ENCODE data around the gene ADAMTSL1.

The ADAMTSL1 gene

DNA sequence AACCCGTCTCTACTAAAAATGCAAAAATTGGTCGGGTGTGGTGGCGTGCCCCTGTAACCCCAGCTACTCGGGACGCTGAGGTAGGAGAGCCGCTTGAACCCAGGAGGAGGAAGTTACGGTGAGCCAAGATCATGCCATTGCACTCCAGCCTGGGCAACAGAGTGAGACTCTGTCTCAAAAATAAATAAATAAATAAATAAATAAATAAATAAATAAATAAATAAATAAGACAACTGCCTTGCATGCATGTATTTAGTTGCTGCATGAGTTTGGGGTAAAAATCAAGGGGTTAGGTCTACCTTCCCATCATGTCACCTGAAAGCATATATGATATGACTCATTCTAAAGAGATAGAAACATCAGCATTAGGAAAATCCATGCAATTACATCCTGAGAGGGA, 254.0 kb downstream of the ADAMTSL1 start:
- no peak overlapping the region for H3K27ac ChIP-seq (ENCODE audit: low read depth, low read length)
- no peak overlapping the region for H3K9ac ChIP-seq (ENCODE audit: low read length)
- no peaks in the 10 kb centered on the region for H3K36me3 ChIP-seq (ENCODE audit: control insufficient read depth, insufficient read depth, low read length)
- peaks cover 12% of the 10 kb centered on the region for H3K4me1 ChIP-seq (ENCODE audit: control insufficient read depth, insufficient read depth, low read length)
- no peak overlapping the region for H3K4me3 ChIP-seq (ENCODE audit: low read length)
- no peaks in the 10 kb centered on the region for H3K27me3 ChIP-seq (ENCODE audit: control insufficient read depth, insufficient read depth, low read length)

DNA sequence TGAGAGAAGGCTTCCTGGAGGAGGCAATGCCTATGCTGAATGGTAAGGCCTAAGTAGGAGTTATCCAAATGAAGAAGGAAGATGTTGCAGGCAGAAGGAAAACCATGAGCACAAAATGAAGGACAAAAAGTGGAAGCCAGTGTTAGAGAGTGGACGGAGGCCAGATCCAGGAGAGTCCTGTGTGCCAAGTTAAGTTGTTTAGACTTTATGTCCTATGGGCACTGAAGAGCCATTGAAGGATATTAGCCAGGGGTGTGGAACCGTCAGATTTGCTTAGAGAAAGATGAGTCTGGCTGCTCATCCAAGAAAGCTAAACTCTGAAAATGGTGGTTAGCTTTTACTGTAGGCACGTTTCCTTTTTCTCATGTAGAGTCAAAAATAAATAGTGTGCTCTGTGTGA, 254.7 kb downstream of the ADAMTSL1 start:
- peaks cover 12% of the 10 kb centered on the region for H3K4me1 ChIP-seq (ENCODE audit: control insufficient read depth, insufficient read depth, low read length)
- no peaks in the 10 kb centered on the region for H3K27me3 ChIP-seq (ENCODE audit: control insufficient read depth, insufficient read depth, low read length)
- no peak overlapping the region for H3K4me3 ChIP-seq (ENCODE audit: low read length)
- H3K36me3 ChIP-seq (ENCODE audit: control insufficient read depth, insufficient read depth, low read length), result no peaks in the 10 kb centered on the region
- no peak overlapping the region for H3K27ac ChIP-seq (ENCODE audit: low read depth, low read length)
- no peak overlapping the region for H3K9ac ChIP-seq (ENCODE audit: low read length)

DNA sequence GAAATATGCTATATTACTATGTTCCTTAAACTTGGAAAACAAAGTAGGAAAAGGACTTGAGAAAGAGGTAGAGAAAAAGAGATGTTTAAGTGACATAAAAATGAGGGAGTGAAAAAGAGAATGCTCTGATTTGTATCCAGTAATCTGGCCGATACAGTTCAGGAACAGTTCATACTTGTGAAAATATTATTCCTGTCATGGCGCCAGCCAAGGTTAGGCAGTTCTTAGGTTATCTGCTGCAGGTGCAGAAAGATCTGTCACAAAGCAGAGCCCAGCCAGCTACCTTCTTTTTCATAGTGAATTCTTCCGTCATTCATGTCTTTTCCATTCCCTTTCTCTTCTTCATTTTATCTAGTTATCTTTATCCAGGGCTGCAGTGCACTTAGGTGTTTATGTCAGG, 256.3 kb downstream of the ADAMTSL1 start:
- Histone ChIP-seq H3K36me3 (ENCODE audit: control insufficient read depth, insufficient read depth, low read length) (no peaks in the 10 kb centered on the region), H3K4me1 (ENCODE audit: control insufficient read depth, insufficient read depth, low read length) (peaks cover 12% of the 10 kb centered on the region), H3K9ac (ENCODE audit: low read length) (no peak overlapping the region), H3K27ac (ENCODE audit: low read depth, low read length) (no peak overlapping the region), H3K4me3 (ENCODE audit: low read length) (no peak overlapping the region), H3K27me3 (ENCODE audit: control insufficient read depth, insufficient read depth, low read length) (no peaks in the 10 kb centered on the region)

DNA sequence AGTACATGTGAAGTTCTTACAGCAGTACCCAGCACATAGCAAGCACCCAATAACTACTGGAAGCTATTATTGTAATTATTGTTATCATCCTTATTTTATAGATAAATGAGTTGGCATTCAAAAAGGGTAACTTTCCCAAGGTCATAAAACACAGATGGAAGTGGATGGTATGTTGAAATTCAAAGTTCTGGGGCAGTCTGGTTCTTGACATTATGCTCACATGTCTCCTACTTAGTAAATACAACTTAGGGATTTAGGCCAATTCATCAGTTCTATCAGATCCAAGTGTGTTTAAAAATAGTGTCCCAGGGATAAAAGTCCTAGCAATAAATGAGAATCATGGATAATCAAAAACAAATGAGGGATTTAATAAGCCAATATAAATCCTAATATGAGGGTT, 265.2 kb downstream of the ADAMTSL1 start:
- no peak overlapping the region for H3K4me3 ChIP-seq (ENCODE audit: low read length)
- peaks cover 12% of the 10 kb centered on the region for H3K4me1 ChIP-seq (ENCODE audit: control insufficient read depth, insufficient read depth, low read length)
- H3K36me3 ChIP-seq (ENCODE audit: control insufficient read depth, insufficient read depth, low read length), result no peaks in the 10 kb centered on the region
- H3K9ac ChIP-seq (ENCODE audit: low read length), result no peak overlapping the region
- H3K27ac ChIP-seq (ENCODE audit: low read depth, low read length), result no peak overlapping the region
- H3K27me3 ChIP-seq (ENCODE audit: control insufficient read depth, insufficient read depth, low read length), result no peaks in the 10 kb centered on the region

DNA sequence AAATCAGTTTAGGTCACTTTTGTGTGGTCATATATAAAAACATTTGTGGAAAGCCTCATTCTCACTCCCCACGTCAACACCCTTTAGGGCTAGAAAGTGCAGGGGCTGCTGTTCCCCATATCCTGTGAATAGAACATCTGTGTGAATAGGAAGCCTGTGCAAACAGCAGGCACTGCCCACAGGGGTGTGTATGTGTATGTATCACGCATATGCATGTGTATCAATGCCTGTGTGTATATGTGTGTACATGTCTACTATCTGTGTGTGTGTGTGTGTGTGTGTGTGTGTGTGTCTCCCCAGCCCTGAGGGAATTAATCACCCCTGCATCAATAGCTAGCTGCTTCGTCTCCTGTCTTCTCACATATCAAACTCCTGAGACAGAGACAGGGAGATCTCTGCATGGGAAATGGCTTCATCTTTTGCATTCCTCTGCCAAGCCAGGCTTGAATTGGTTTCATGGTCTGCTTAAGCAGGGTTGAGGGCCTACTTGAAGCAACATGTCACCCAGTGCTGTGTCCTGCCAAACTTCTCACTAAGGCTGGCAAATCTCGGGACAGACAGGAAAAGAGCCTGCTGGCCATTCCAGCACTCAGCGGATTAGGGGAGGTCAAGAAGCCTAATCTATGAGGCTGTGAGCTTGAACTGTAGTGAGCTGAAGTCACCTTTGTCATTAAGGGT, 265.8 kb downstream of the ADAMTSL1 start:
- Histone ChIP-seq H3K27ac (ENCODE audit: low read depth, low read length) (no peak overlapping the region), H3K36me3 (ENCODE audit: control insufficient read depth, insufficient read depth, low read length) (no peaks in the 10 kb centered on the region), H3K4me3 (ENCODE audit: low read length) (no peak overlapping the region), H3K9ac (ENCODE audit: low read length) (no peak overlapping the region), H3K4me1 (ENCODE audit: control insufficient read depth, insufficient read depth, low read length) (peaks cover 12% of the 10 kb centered on the region), H3K27me3 (ENCODE audit: control insufficient read depth, insufficient read depth, low read length) (no peaks in the 10 kb centered on the region)

DNA sequence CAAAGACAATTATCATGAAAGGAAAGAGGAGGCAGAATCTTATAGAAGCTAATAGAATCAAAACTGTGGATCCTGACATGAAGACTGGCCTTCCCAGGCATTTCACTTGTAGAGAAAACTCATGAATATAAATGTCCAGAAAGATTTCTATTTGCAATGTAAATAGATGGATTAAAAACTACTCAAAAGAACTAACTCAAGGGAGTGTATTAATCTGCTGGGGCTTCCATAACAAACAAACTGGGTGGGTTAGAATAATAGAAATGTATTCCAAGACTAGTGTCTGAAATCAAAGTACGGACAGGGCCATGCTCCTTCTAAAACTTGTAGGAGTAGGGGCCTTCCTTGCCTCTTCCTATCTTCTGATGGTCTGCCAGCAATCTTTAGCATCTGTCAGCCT, 267.4 kb downstream of the ADAMTSL1 start:
- no peaks in the 10 kb centered on the region for H3K36me3 ChIP-seq (ENCODE audit: control insufficient read depth, insufficient read depth, low read length)
- H3K4me3 ChIP-seq (ENCODE audit: low read length), result no peak overlapping the region
- peaks cover 12% of the 10 kb centered on the region for H3K4me1 ChIP-seq (ENCODE audit: control insufficient read depth, insufficient read depth, low read length)
- H3K27me3 ChIP-seq (ENCODE audit: control insufficient read depth, insufficient read depth, low read length), result no peaks in the 10 kb centered on the region
- H3K9ac ChIP-seq (ENCODE audit: low read length), result no peak overlapping the region
- no peak overlapping the region for H3K27ac ChIP-seq (ENCODE audit: low read depth, low read length)

DNA sequence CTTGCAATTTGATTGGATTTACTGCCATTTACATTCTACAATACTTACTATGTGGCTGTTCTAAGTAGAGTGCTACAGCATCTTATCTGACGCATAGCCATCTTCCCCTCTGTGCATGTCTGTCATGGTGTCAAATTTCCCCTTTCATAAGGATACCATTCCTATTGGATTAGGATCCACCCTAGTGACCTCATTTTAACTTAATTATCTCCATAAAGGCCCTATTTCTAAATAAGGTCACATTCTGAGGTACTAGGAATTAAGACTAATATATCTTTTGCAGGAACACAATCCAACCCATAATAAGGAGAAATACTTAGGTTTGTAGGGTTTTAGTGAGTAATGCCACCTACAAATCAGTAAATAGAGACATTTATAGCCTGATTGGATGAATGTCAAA, 268.0 kb downstream of the ADAMTSL1 start:
- no peak overlapping the region for H3K9ac ChIP-seq (ENCODE audit: low read length)
- no peak overlapping the region for H3K27ac ChIP-seq (ENCODE audit: low read depth, low read length)
- H3K27me3 ChIP-seq (ENCODE audit: control insufficient read depth, insufficient read depth, low read length), result no peaks in the 10 kb centered on the region
- H3K4me1 ChIP-seq (ENCODE audit: control insufficient read depth, insufficient read depth, low read length), result peaks cover 12% of the 10 kb centered on the region
- no peaks in the 10 kb centered on the region for H3K36me3 ChIP-seq (ENCODE audit: control insufficient read depth, insufficient read depth, low read length)
- H3K4me3 ChIP-seq (ENCODE audit: low read length), result no peak overlapping the region

DNA sequence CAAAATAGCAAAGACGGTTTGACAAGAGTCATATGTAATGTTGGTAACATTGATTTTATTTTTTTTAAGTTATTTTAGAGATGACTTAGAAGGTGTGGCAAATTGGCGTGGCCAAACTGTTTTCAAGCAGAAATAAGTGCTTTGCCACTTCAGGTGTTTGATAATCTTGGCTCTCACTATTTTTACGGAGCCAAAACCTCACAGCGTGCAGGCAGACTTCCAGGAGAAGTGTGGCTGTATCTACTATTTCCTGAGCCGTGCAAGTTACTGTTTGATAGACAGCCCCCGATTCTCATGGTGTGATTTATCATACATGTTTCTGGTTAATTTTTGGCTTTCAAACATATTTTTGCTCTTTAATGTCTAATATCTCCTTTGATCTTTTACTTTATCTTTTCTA, 269.5 kb downstream of the ADAMTSL1 start:
- H3K4me3 ChIP-seq (ENCODE audit: low read length), result no peak overlapping the region
- peaks cover 15% of the 10 kb centered on the region for H3K4me1 ChIP-seq (ENCODE audit: control insufficient read depth, insufficient read depth, low read length)
- no peaks in the 10 kb centered on the region for H3K36me3 ChIP-seq (ENCODE audit: control insufficient read depth, insufficient read depth, low read length)
- H3K9ac ChIP-seq (ENCODE audit: low read length), result no peak overlapping the region
- H3K27ac ChIP-seq (ENCODE audit: low read depth, low read length), result no peak overlapping the region
- no peaks in the 10 kb centered on the region for H3K27me3 ChIP-seq (ENCODE audit: control insufficient read depth, insufficient read depth, low read length)

DNA sequence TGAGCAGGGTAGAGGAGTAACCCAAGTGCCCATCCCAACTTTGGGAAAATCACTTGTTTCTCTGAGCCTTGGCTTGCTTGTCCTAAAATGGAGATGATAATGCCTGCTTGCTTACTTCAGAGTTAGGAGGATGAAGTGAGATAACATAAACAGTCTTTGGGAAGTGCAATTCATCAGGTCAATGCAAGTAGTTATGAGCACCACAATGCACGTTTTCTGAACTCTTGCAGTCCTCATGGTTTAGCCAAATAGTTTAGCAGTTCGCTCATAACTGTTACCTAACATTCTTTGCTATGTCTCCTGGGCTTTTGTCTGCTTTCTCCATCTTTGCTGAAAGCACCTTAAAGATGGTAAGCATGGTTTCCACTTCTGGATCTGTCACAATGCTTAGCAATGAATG, 270.0 kb downstream of the ADAMTSL1 start:
- H3K4me3 ChIP-seq (ENCODE audit: low read length), result no peak overlapping the region
- H3K36me3 ChIP-seq (ENCODE audit: control insufficient read depth, insufficient read depth, low read length), result no peaks in the 10 kb centered on the region
- H3K9ac ChIP-seq (ENCODE audit: low read length), result no peak overlapping the region
- no peak overlapping the region for H3K27ac ChIP-seq (ENCODE audit: low read depth, low read length)
- H3K27me3 ChIP-seq (ENCODE audit: control insufficient read depth, insufficient read depth, low read length), result no peaks in the 10 kb centered on the region
- peaks cover 15% of the 10 kb centered on the region for H3K4me1 ChIP-seq (ENCODE audit: control insufficient read depth, insufficient read depth, low read length)

DNA sequence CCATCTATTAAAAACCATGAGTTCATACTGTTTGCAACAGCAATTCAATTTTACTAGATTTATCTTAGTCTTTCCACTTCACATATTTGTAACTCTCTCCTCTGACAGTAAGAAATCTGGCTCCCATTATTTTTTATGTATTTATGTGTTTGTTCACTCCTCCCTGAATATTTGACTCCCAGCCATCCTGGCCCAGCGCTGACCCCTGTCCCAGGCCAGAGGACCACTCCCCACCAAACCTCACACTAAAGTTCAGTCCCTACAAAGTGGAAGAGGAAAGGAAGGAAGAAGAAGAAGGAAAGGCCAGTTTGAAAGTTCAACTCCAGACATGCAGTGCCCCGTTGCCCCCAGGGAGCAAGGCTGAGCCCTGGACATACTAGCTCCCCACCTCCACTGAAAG, 271.8 kb downstream of the ADAMTSL1 start:
- Histone ChIP-seq H3K4me1 (ENCODE audit: control insufficient read depth, insufficient read depth, low read length) (peaks cover 15% of the 10 kb centered on the region), H3K4me3 (ENCODE audit: low read length) (no peak overlapping the region), H3K27ac (ENCODE audit: low read depth, low read length) (no peak overlapping the region), H3K36me3 (ENCODE audit: control insufficient read depth, insufficient read depth, low read length) (no peaks in the 10 kb centered on the region), H3K9ac (ENCODE audit: low read length) (no peak overlapping the region), H3K27me3 (ENCODE audit: control insufficient read depth, insufficient read depth, low read length) (no peaks in the 10 kb centered on the region)

DNA sequence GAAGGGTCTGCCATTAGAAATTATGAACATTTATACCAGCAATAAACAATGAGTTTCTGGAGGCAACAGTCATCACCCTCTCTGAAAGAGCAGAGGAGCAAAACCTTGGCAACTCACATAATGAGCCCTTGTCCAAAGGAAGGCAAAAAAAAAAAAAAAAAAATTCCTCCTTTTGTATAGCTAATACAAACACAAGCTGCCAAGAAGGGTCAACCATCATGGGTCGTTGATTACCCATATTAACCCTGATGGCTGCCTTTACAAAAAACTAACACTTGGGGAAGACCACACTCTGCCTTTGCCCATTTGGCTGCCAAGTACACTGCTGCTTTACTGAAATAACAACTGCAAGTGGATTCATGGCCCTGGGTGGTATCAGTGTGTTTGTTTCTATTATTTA, 272.7 kb downstream of the ADAMTSL1 start:
- Histone ChIP-seq H3K36me3 (ENCODE audit: control insufficient read depth, insufficient read depth, low read length) (no peaks in the 10 kb centered on the region), H3K4me1 (ENCODE audit: control insufficient read depth, insufficient read depth, low read length) (peaks cover 15% of the 10 kb centered on the region), H3K9ac (ENCODE audit: low read length) (no peak overlapping the region), H3K27ac (ENCODE audit: low read depth, low read length) (no peak overlapping the region), H3K4me3 (ENCODE audit: low read length) (no peak overlapping the region), H3K27me3 (ENCODE audit: control insufficient read depth, insufficient read depth, low read length) (no peaks in the 10 kb centered on the region)

DNA sequence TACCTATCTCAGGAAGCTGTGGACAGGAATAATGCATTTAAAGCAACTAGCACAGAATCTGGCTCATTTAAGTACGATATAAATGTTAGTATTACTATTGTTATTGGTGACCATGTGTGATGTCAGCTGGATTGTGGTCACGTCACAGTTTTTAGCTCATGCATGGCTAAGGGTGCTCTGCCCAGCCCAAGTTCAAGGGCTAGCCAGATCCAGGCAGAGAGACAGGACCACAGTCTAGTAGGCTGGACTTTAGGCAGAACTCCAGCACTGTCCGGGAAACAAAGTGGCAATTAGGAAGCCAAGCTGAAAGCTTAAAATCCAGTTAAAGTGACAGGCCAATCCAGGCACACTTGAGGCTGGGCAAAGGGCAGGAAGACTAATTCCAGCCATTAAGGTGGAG, 273.6 kb downstream of the ADAMTSL1 start:
- Histone ChIP-seq H3K4me3 (ENCODE audit: low read length) (no peak overlapping the region), H3K27ac (ENCODE audit: low read depth, low read length) (no peak overlapping the region)

DNA sequence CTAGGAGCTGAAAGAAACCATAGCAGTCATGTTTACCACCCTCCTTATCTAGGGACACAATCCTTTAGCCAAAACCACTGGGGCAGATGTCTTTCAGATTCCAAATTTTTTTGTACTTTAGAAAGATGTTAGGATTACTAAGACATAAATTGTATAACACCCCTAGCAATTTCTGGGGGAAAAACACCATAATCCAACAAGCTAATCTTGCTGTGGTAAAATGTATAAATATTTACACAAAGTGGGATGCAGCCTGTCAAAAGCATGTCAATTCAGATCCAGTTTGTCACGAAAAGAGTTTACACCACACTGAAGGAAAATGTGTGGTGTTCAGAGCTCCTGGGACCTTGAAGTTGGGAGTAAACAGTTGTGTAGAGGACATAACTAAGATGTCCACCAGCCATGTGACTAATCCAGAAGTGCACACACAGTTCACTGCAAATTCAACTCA, 274.3 kb downstream of the ADAMTSL1 start:
- H3K4me3 ChIP-seq (ENCODE audit: low read length), result no peak overlapping the region
- peaks cover 12% of the 10 kb centered on the region for H3K4me1 ChIP-seq (ENCODE audit: control insufficient read depth, insufficient read depth, low read length)
- H3K27me3 ChIP-seq (ENCODE audit: control insufficient read depth, insufficient read depth, low read length), result no peaks in the 10 kb centered on the region
- H3K9ac ChIP-seq (ENCODE audit: low read length), result no peak overlapping the region
- H3K36me3 ChIP-seq (ENCODE audit: control insufficient read depth, insufficient read depth, low read length), result no peaks in the 10 kb centered on the region
- no peak overlapping the region for H3K27ac ChIP-seq (ENCODE audit: low read depth, low read length)

More for the DNA sequence above, 273.6 kb downstream of the ADAMTSL1 start:
- H3K36me3 ChIP-seq (ENCODE audit: control insufficient read depth, insufficient read depth, low read length), result no peaks in the 10 kb centered on the region
- H3K27me3 ChIP-seq (ENCODE audit: control insufficient read depth, insufficient read depth, low read length), result no peaks in the 10 kb centered on the region
- H3K4me1 ChIP-seq (ENCODE audit: control insufficient read depth, insufficient read depth, low read length), result peaks cover 15% of the 10 kb centered on the region
- no peak overlapping the region for H3K9ac ChIP-seq (ENCODE audit: low read length)
